ENCODE results near the gene OR14A2.
"Not testable (repeated sequence)": the region's sequence is repeated elsewhere in the genome, so short reads cannot be mapped to it uniquely, and the experiment has no call there.

The OR14A2 gene

DNA sequence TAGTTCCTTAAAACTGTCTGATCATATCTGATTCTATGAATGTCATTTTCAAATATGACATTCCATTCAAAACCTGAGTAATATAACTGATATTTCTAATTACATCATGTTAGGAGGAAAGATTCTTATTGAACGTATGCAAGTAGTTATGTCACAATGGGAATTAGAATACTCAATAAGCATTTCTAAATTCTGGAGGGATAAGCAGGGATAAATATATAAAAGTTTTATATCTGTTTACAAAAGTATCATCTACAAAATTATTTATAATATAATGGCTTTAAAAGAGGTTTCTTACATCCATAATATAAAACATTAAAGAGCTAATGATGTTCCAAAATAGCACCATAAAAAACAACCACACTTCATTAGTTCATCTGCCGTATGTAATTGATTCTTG is at the start of gene OR14A2:
Gene OR14A2, minus strand, starts transcription at position 101 of the 400 bp plus-strand sequence.
- H3K4me3 ChIP-seq (ENCODE audit: low read depth, low read length), result no peak within 1 kb of the TSS

DNA sequence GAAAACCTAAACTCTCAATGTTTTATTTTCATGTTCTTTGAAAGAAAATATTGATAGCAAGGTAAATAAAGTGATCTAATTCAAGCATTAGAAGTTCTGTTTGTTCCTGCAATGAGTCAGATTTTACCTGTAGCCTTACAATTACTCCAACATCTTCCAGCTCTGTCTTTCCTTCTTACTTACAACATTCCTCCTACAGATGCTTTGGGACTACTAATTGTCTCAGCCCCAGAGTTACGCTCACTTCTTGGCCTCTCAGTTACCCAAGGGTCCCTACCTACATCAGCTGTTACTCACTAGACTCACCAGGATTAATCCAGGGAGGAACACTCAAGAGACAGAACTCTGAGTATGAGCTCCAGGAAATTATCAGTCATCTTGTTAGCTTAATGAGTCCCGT is 49.6 kb upstream of the OR14A2 start:
- H3K4me3 ChIP-seq (ENCODE audit: low read depth, low read length), result no peak overlapping the region

DNA sequence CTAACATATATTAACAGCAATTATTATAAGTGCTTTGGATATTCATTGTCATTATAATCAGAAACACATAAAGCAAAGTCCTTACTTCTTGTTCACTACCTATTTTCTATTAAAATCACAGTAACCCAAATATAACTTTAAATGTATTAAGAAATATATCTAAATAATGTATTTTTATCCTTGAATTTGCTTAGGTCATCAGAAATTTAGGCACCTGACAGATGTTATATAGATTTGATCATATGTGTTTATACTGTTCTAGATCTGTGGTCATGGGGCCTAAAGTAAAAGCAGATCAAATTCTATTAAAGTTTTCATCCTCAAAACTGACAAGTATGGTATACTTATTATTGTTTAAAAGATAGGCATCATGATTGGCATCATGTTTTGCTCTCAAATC is 21.7 kb upstream of the OR14A2 start:
- H3K4me3 ChIP-seq (ENCODE audit: low read depth, low read length), result no peak overlapping the region

DNA sequence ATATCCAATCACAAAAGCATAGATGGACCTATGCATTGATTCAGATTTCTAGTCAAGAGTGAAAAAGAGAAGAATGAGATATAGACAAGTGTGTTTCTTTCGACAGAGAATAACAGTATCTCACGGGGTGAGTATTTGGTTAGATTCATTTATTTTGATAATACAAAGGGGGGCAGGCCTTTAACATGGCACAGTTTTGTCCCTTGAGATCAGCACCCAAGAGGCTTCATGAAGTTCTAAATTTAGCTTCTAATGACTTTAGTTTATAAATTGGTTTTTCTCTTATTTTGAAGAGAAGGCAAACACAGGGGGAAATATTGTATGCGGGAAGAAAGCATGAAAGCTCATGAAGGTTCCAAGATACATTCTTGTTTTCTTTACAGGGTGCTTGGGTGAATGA is 12.5 kb upstream of the OR14A2 start, which contains the start of gene OR1C1:
Gene OR1C1, minus strand, starts transcription at position 101 of the 400 bp plus-strand sequence. CDS start 2,150 bp downstream, outside the sequence.
- H3K4me3 ChIP-seq (ENCODE audit: low read depth, low read length), result no peak within 1 kb of the TSS

- H3K4me3 ChIP-seq (ENCODE audit: low read depth, low read length), result not testable (repeated sequence)
These were observed 6.4 kb upstream of the OR14A2 start for GRCh38 chr1:247754311-247754710.

DNA sequence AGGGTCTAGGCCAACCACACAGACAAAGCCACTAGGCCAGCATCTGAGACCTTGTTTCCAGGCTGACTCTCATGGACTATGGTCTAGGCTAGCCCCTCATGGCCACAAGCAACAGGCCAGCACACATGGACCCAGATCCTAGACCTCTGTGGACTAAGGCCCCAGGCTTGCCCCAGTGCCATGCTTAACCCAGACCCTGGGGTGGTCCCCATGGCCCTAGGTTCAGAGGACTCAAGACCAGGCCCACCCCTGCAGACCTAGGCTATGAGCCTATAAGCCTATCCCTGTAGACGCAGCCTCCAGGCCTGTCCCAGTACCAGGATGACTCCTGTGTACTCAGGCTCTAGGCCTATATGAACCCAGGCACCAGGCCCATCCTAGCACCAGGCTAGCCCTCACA is 1.9 kb upstream of the OR14A2 start:
- no peak overlapping the region for H3K4me3 ChIP-seq (ENCODE audit: low read depth, low read length)

- no peak overlapping the region for H3K4me3 ChIP-seq (ENCODE audit: low read depth, low read length)
These were observed 325 bp downstream of the OR14A2 start for GRCh38 chr1:247747616-247748015.

DNA sequence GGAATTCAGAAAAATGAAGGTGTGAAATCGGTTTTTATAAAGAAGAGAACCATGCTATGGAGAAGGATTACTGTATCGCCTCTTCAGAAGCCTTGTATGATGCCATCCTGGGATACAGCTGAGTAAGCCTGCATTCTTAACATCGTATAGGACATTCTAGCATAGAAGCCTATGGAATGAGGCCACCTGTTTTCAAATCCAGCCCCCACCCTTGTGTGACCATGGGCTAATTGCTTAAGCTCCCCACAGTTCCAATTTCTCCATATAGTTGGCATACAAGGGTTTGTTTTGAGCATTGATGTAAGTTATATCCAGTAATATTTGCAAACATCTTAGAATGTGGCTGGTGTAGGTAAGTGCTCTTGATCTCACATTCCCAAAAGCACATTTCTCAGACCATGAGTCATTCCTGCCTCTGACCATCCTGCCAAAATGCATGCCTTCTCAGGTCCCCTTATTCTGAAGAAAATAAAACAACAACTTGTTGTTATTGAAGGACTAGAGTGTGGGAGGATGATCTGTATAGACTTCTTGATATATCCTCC is 1.5 kb downstream of the OR14A2 start:
- no peak overlapping the region for H3K4me3 ChIP-seq (ENCODE audit: low read depth, low read length)

GRCh38 chr1:247742215-247742760 is 5.7 kb downstream of the OR14A2 start:
- H3K4me3 ChIP-seq (ENCODE audit: low read depth, low read length), result not testable (repeated sequence)

GRCh38 chr1:247741756-247742155 is 6.2 kb downstream of the OR14A2 start:
- H3K4me3 ChIP-seq (ENCODE audit: low read depth, low read length), result no peak overlapping the region

GRCh38 chr1:247740721-247741120 is 7.2 kb downstream of the OR14A2 start:
- H3K4me3 ChIP-seq (ENCODE audit: low read depth, low read length), result no peak overlapping the region

- no peak within 1 kb of the TSS for H3K4me3 ChIP-seq (ENCODE audit: low read depth, low read length)
These were observed 9.6 kb downstream of the OR14A2 start, which contains the start of gene OR14K1 for GRCh38 chr1:247738315-247738714. Gene OR14K1, plus strand, starts transcription at chr1:247738615. Its CDS starts 0 bp downstream, at chr1:247738615.

GRCh38 chr1:247721222-247721621 is 26.7 kb downstream of the OR14A2 start:
- no peak overlapping the region for H3K4me3 ChIP-seq (ENCODE audit: low read depth, low read length)

GRCh38 chr1:247716546-247716945 is 31.4 kb downstream of the OR14A2 start, which contains the start of gene OR6F1:
Gene OR6F1, minus strand, starts transcription at chr1:247716646. Its CDS starts 3,891 bp downstream, at chr1:247712755.
- H3K4me3 ChIP-seq (ENCODE audit: low read depth, low read length), result no peak within 1 kb of the TSS

GRCh38 chr1:247713753-247714152 is 34.2 kb downstream of the OR14A2 start:
- H3K4me3 ChIP-seq (ENCODE audit: low read depth, low read length), result no peak overlapping the region

DNA sequence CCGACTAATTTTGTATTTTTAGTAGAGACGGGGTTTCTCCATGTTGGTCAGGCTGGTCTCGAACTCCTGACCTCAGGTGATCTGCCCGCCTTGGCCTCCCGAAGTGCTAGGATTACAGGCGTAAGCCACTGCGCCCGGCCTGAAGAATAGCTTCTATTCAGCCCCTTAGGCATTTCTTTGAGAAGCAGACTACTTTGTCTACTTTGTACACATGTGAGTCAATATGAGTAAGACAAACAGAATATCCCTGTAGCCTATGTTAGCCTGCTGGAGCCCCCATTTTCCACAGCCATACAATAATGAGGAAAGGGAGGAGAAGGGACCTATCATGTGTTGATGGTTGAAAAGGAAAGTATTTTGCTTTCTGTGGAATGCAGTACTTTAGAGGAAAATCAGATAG is 37.3 kb downstream of the OR14A2 start:
- not testable (repeated sequence) for H3K4me3 ChIP-seq (ENCODE audit: low read depth, low read length)

DNA sequence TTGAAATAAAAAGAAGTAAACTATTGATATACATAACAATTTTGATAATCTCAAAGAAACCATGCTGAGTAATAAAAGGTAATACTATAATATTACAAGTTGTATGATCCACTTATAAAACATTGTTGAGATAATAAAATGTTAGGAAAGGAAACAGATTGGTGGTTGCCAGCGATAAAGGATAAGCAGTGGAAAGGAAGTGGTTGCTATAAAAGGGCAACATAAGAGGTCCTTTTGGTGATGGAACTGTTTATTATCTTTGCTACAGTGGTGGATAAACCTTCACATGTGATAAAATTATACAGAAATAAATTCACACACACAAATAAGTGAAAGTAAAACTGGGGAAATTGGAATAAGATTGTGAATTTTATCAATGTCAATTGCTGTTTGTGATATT is 46.6 kb downstream of the OR14A2 start:
- H3K4me3 ChIP-seq (ENCODE audit: low read depth, low read length), result no peak overlapping the region

GRCh38 chr1:247681288-247681897 is 66.5 kb downstream of the OR14A2 start:
- H3K4me3 ChIP-seq (ENCODE audit: low read depth, low read length), result no peak overlapping the region

GRCh38 chr1:247680171-247680570 is 67.8 kb downstream of the OR14A2 start:
- no peak overlapping the region for H3K4me3 ChIP-seq (ENCODE audit: low read depth, low read length)

- no peak within 1 kb of the TSS for H3K4me3 ChIP-seq (ENCODE audit: low read depth, low read length)
These were observed 68.3 kb downstream of the OR14A2 start, which contains the start of gene OR13G1 for GRCh38 chr1:247679639-247680038. Gene OR13G1, minus strand, starts transcription at chr1:247679739. Its CDS starts 6,698 bp downstream, at chr1:247673041.

Data from iPS-11a (cell line).